Measurements from ENCODE around the gene SYNE1. TPM values are rescaled to one million over a fixed set of nuclear protein-coding genes. Genes with fewer than 3 reads are reported as not detected.
A peak's percentile ranks its signal among the peaks of the same experiment; 100 is the strongest.

The SYNE1 gene
- total and polyA plus RNA-seq, 4 donors: 10.2 to 105 (median 24.5) TPM

- no peak for TF ChIP-seq YY1 (IDR thresholded peaks at IDR 0.05)
- no peak for TF ChIP-seq MAX (IDR thresholded peaks at IDR 0.05)
- TF ChIP-seq HNF4G (IDR thresholded peaks at IDR 0.05): no peak
- no peak for TF ChIP-seq CTCF (IDR thresholded peaks at IDR 0.05; ENCODE audit: low read depth, low read length, missing input control)
- no peak for TF ChIP-seq ZBTB33 (IDR thresholded peaks at IDR 0.05)
- no peak for TF ChIP-seq TAF1 (conservative IDR thresholded peaks at IDR 0.05)
- no peak for TF ChIP-seq JUND (IDR thresholded peaks at IDR 0.05)
- TF ChIP-seq FOXA1 (IDR thresholded peaks at IDR 0.05): no peak
- TF ChIP-seq REST (IDR thresholded peaks at IDR 0.05): no peak
- TF ChIP-seq ATF3 (IDR thresholded peaks at IDR 0.05): no peak
- 43% methylated on average over 4 of the region's 4 CpGs for WGBS
- Histone ChIP-seq H3K4me3 (ENCODE audit: low read depth in 1 of 3, low read length in 3 of 3) (no peak overlapping the region), H3K27me3 (ENCODE audit: control insufficient read depth in 4 of 4, insufficient read depth in 4 of 4, low read length in 3 of 4) (peaks cover 0 to 2% (median 0%) of the 10 kb centered on the region in 4 donors), H3K27ac (ENCODE audit: low read depth in 1 of 2, low read length in 2 of 2) (no peak overlapping the region), H3K36me3 (ENCODE audit: control insufficient read depth in 4 of 4, insufficient read depth in 3 of 4, low read depth in 1 of 4, low read length in 3 of 4) (no peaks in the 10 kb centered on the region), H3K9ac (ENCODE audit: low read depth in 1 of 2, low read length in 2 of 2) (no peak overlapping the region), H3K9me3 (ENCODE audit: control insufficient read depth in 4 of 4, low read length in 3 of 4) (no peaks in the 10 kb centered on the region), H3K4me1 (ENCODE audit: control insufficient read depth in 4 of 4, insufficient read depth in 4 of 4, low read length in 3 of 4) (no peaks in the 10 kb centered on the region)
- no peak for DNase-seq (ENCODE audit: low spot score)
Observed at GRCh38 chr6:152671171-152671570, 34.0 kb upstream of the SYNE1 start.

GRCh38 chr6:152669895-152670294, 32.7 kb upstream of the SYNE1 start:
- Histone ChIP-seq H3K36me3 (ENCODE audit: control insufficient read depth in 4 of 4, insufficient read depth in 3 of 4, low read depth in 1 of 4, low read length in 3 of 4) (no peaks in the 10 kb centered on the region), H3K4me3 (ENCODE audit: low read depth in 1 of 3, low read length in 3 of 3) (no peak overlapping the region), H3K27me3 (ENCODE audit: control insufficient read depth in 4 of 4, insufficient read depth in 4 of 4, low read length in 3 of 4) (peaks cover 0 to 2% (median 0%) of the 10 kb centered on the region in 4 donors), H3K9ac (ENCODE audit: low read depth in 1 of 2, low read length in 2 of 2) (no peak overlapping the region), H3K4me1 (ENCODE audit: control insufficient read depth in 4 of 4, insufficient read depth in 4 of 4, low read length in 3 of 4) (no peaks in the 10 kb centered on the region), H3K27ac (ENCODE audit: low read depth in 1 of 2, low read length in 2 of 2) (no peak overlapping the region), H3K9me3 (ENCODE audit: control insufficient read depth in 4 of 4, low read length in 3 of 4) (no peaks in the 10 kb centered on the region)
- peak; percentile 31 for TF ChIP-seq CTCF (IDR thresholded peaks at IDR 0.05; ENCODE audit: low read depth, low read length, missing input control)
- TF ChIP-seq SP1 (IDR thresholded peaks at IDR 0.05): no peak
- TF ChIP-seq RAD21 (IDR thresholded peaks at IDR 0.05): peak; percentile 73
- no peak for DNase-seq (ENCODE audit: low spot score)
- WGBS: 20% methylated on average over 1 of the region's 1 CpG
